ENCODE measurements around the gene ZSCAN22.

Gene ZSCAN22

GRCh38 chr19:58284199-58284598, 42.6 kb upstream of the ZSCAN22 start:
- TF ChIP-seq ZFX (IDR thresholded peaks at IDR 0.05; ENCODE audit: borderline replicate concordance) (no peak), CTCF (IDR thresholded peaks at IDR 0.05) (no peak)
- H3K27ac ChIP-seq: no peak overlapping the region

- no peak overlapping the region for H3K27ac ChIP-seq
- TF ChIP-seq ZFX (IDR thresholded peaks at IDR 0.05; ENCODE audit: borderline replicate concordance) (no peak), CTCF (IDR thresholded peaks at IDR 0.05) (no peak)
These were observed 34.9 kb upstream of the ZSCAN22 start for GRCh38 chr19:58291943-58292342.

GRCh38 chr19:58294743-58295374, 31.9 kb upstream of the ZSCAN22 start:
- TF ChIP-seq ZFX (IDR thresholded peaks at IDR 0.05; ENCODE audit: borderline replicate concordance): no peak
- no peak for TF ChIP-seq CTCF (IDR thresholded peaks at IDR 0.05)
- no peak overlapping the region for H3K27ac ChIP-seq

- TF ChIP-seq ZFX (IDR thresholded peaks at IDR 0.05; ENCODE audit: borderline replicate concordance): no peak
- TF ChIP-seq CTCF (IDR thresholded peaks at IDR 0.05): no peak
- no peak overlapping the region for H3K27ac ChIP-seq
These were observed 30.7 kb upstream of the ZSCAN22 start for GRCh38 chr19:58296104-58296503.

GRCh38 chr19:58300620-58301019, 26.2 kb upstream of the ZSCAN22 start:
- H3K27ac ChIP-seq: no peak overlapping the region
- TF ChIP-seq CTCF (IDR thresholded peaks at IDR 0.05) (no peak), ZFX (IDR thresholded peaks at IDR 0.05; ENCODE audit: borderline replicate concordance) (no peak)

GRCh38 chr19:58304255-58304654, 22.5 kb upstream of the ZSCAN22 start:
- TF ChIP-seq ZFX (IDR thresholded peaks at IDR 0.05; ENCODE audit: borderline replicate concordance) (no peak), CTCF (IDR thresholded peaks at IDR 0.05) (no peak)
- peak overlapping the region; percentile 85 for H3K27ac ChIP-seq

- TF ChIP-seq CTCF (IDR thresholded peaks at IDR 0.05): no peak
- no peak for TF ChIP-seq ZFX (IDR thresholded peaks at IDR 0.05; ENCODE audit: borderline replicate concordance)
These were observed 22.1 kb upstream of the ZSCAN22 start for GRCh38 chr19:58304748-58305064.

More at GRCh38 chr19:58304748-58305064, 22.1 kb upstream of the ZSCAN22 start:
- peak overlapping the region; percentile 85 for H3K27ac ChIP-seq

Measured in 22Rv1 (cell line).